GM12864 (cell line): ENCODE measurements around the gene PRR15L.

Experiments
- DNase-seq: peaks from one replicate; pipeline ENCODE4 v3.0.0-alpha.2; 2011; ENCODE audit warnings: low read depth
- H3K4me3 ChIP-seq: 2 replicates; pipeline ENCODE4 v1.5.1; 2011; ENCODE audit warnings: mild to moderate bottlenecking, low read depth, low read length, control low read depth
- TF ChIP-seq, protein P1 (sequence below): IDR thresholded peaks from 2 replicates; pipeline ENCODE4 v1.5.1; 2011; ENCODE audit warnings: low read depth, mild to moderate bottlenecking, moderate library complexity, low read length, control low read depth, inconsistent platforms; ENCODE audit errors: missing control alignments

PRR15L gene

DNA sequence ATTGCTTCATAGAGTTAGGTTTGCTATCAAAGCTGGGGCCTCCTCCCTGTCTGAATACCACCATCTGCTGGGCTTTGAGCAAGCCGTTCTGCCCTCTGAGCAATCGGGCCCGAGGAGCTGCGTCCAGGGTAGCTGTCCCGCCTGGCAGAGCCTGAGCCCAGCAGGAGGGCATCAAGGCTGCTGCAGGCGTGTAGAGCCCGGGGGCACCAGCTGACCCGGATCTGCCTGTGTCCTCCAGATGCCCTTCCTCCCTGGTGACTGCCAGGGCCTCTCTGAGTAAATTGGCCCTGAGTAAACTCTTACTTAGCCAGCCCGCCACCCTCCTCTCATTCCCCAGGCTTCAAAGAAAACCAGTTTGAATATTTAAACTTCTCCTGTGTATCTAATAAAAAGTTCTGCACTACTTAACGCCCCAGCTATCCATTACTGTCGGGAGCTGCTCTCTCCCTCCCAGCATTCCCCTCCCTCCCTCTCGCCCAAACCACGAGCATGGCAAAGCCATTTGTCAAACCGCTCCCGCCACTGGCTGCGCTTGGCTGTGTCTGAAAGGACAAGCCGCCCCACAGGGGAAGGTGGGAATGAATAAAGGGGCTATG, 29.7 kb upstream of the PRR15L start:
- TF ChIP-seq, protein P1, sequence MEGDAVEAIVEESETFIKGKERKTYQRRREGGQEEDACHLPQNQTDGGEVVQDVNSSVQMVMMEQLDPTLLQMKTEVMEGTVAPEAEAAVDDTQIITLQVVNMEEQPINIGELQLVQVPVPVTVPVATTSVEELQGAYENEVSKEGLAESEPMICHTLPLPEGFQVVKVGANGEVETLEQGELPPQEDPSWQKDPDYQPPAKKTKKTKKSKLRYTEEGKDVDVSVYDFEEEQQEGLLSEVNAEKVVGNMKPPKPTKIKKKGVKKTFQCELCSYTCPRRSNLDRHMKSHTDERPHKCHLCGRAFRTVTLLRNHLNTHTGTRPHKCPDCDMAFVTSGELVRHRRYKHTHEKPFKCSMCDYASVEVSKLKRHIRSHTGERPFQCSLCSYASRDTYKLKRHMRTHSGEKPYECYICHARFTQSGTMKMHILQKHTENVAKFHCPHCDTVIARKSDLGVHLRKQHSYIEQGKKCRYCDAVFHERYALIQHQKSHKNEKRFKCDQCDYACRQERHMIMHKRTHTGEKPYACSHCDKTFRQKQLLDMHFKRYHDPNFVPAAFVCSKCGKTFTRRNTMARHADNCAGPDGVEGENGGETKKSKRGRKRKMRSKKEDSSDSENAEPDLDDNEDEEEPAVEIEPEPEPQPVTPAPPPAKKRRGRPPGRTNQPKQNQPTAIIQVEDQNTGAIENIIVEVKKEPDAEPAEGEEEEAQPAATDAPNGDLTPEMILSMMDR: no peak
- DNase-seq: no peak
- H3K4me3 ChIP-seq: no peak overlapping the region

DNA sequence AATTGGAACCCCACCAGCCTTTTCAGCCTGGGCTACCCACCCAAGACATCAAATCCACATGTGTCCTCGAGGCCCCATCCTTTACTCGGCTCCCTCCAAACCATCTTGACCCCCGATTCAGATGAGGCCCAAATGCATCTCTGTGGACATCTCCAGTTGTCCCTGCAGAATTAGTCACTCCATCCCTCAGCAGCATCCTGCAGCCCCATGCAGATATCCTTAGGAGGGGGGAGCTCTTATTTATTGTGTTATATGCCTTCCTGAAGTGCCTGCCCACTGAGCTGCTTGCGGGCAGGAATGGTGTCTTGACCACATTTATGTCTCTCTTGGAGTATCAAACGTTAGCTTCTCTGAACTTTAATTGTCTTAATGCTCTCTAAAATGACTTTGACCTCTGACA, 28.8 kb upstream of the PRR15L start:
- TF ChIP-seq, protein P1: no peak
- DNase-seq: no peak
- H3K4me3 ChIP-seq: no peak overlapping the region

DNA sequence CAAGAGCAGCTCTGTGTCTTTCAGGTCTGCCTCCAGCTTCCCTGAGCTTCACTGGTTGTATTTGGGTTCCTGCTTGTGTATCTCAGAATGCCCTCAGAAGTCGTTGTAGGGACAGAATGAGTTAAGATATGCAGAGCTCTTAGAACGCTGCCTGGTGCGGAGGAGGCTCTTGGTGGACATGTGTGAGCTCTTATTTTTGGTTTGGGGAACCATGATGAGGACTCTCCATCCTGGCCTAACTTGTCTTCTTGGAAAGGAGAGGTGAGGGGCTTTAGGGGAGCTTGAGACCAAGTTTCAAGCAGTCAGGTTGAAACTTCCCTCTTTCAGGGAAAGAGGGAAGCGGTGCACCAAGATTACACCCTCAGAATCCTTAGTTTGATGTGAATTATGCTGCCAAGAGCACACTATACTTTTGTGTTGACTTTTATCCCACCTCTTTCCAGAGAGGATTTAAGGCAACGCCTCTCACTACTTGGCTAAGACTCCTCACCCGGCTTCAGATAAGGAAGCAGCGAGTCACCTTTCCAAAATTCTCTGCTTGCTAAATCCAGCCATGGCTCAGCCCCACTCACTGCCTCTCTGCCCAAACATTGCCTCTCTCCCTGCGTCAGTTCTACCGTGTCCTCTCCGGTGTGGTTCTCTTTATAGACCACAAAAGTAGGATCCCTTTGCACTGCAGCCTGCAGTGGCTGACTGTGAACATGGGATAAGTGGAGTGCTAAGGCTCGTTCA, 26.0 kb upstream of the PRR15L start:
- no peak overlapping the region for H3K4me3 ChIP-seq
- TF ChIP-seq, protein P1: no peak
- no peak for DNase-seq

DNA sequence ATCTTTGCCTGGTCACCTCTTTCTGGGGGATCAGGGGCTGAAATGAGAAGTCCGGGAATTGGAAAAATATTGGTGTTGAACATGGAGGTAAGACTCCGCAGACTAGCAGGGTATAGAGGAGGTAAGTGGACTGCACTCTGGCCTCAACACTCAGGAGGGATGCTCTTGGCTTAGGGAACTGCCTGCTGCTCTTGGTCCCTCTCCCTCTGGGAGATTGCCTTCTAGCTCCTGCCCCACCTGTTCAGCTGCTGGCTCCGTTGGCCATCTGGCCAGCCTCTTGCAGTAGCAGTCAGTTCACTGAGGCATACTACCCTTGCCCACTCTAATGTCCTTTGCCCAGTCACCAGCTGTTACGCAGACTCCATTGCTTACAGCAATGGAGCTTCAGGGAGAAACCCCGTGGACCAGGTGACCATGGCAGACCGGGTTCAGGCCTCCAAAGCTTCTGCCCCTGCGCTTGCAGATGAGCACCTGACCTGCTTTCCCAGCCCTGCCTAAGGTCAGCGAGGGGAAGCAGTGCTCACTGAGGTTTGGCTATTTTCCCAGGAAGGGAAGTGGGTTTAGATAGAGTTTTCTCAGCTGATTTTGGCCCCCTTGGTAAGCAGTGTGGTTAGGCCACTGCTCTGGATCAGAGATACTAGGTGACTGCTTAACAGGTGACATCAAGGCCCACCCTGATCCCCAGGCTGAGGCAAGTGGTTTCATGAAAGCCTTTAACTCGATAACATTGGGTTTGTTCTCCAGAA, 25.1 kb upstream of the PRR15L start:
- no peak for DNase-seq
- TF ChIP-seq, protein P1: no peak
- H3K4me3 ChIP-seq: no peak overlapping the region

DNA sequence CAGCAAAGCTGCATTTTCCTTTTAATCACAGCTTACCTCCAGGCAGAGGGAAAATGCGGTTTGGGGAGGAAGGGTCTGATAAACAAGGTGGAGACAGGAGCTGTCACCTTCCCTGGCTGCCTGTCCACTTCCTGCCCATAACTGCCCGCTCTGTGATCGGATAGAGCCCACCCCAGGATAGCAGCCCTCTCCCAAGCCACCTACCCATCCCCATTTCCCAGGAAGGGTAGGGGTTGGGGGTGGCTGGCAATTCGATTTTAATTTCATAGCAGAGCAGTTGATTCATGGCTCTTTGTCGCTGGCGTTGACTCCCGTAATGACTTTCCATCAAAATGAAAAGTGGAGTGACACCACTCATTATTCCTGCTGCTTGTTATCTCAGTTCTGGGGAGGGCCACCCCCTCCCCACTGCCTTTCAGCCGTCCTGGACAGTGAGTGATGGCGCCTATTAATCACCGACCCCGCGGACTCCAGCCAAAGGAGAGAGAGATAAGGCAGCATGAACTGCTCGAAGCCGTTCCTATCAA, 24.5 kb upstream of the PRR15L start:
- no peak overlapping the region for H3K4me3 ChIP-seq
- no peak for DNase-seq
- TF ChIP-seq, protein P1: no peak

DNA sequence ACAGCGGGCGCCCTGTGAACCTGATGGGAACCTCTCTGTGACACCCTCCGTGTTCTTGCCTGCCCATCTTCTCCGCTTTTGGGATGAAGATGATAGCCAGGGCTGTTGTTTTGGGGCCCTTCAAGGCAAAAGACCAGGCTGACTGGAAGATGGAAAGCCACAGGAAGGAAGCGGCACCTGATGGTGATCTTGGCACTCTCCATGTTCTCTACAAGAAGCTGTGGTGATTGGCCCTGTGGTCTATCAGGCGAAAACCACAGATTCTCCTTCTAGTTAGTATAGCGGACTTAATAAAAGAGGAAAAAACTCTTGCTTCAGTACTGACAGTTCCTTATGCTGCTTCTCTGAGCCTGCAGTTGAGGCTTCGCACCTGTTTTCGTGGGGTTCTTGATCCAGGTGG, 23.8 kb upstream of the PRR15L start:
- H3K4me3 ChIP-seq: no peak overlapping the region
- DNase-seq: no peak

More for the DNA sequence above, 23.8 kb upstream of the PRR15L start:
- TF ChIP-seq, protein P1: no peak
